Endothelial cell (in vitro differentiated cells): ENCODE measurements around the gene MARCHF3. TPM values are rescaled to one million over a fixed set of nuclear protein-coding genes. Genes with fewer than 3 reads are reported as not detected.

Experiments
- DNase-seq: peaks from one replicate; pipeline ENCODE4 v3.0.0; 2021; ENCODE audit warnings: low spot score
- H3K27ac Mint-ChIP-seq: one replicate; pipeline ENCODE4 v1.8.0; 2021; ENCODE audit warnings: mixed read lengths, inconsistent platforms; ENCODE audit not compliant: unreplicated experiment
- H3K27me3 Mint-ChIP-seq: one replicate; pipeline ENCODE4 v1.8.0; 2021; ENCODE audit warnings: mild to moderate bottlenecking, moderate library complexity, mixed read lengths, inconsistent platforms; ENCODE audit not compliant: unreplicated experiment
- H3K36me3 Mint-ChIP-seq: one replicate; pipeline ENCODE4 v1.8.0; 2021; ENCODE audit warnings: mild to moderate bottlenecking, low read depth, mixed read lengths, inconsistent platforms; ENCODE audit not compliant: unreplicated experiment
- H3K4me1 Mint-ChIP-seq: one replicate; pipeline ENCODE4 v1.8.0; 2021; ENCODE audit warnings: mild to moderate bottlenecking, mixed read lengths, inconsistent platforms; ENCODE audit not compliant: unreplicated experiment
- H3K4me3 Mint-ChIP-seq: one replicate; pipeline ENCODE4 v1.8.0; 2021; ENCODE audit warnings: mild to moderate bottlenecking, mixed read lengths, inconsistent platforms; ENCODE audit not compliant: unreplicated experiment
- H3K9me3 Mint-ChIP-seq: one replicate; pipeline ENCODE4 v1.8.0; 2021; ENCODE audit warnings: mixed read lengths, inconsistent platforms; ENCODE audit not compliant: unreplicated experiment
- CTCF ChIP-seq: fragments of 200-600 bp; sonication (generic); IDR thresholded peaks from one replicate; pipeline ENCODE4 v1.5.0; 2021; ENCODE audit warnings: antibody characterized with exemption; ENCODE audit not compliant: unreplicated experiment
- total RNA-seq: library from RNA; stranded (reverse); fragmentation: NEBNext Ultra II Directional; extraction: Animal tissue kit (Norgen Biotek cat#: 25700); gene quantifications from one replicate; pipeline ENCODE4 v1.2.1, GENCODE V29; 2021; ENCODE audit not compliant: unreplicated experiment

MARCHF3 gene
- total RNA-seq, 1 donor from 2014 or later: 47.9 TPM

- no peak overlapping the region for H3K27ac Mint-ChIP-seq
- TF ChIP-seq CTCF: no peak
- no peak overlapping the region for H3K4me3 Mint-ChIP-seq
- no peaks in the 10 kb centered on the region for H3K36me3 Mint-ChIP-seq
- peaks cover 33% of the 10 kb centered on the region for H3K4me1 Mint-ChIP-seq
- no peak for DNase-seq
- no peaks in the 10 kb centered on the region for H3K9me3 Mint-ChIP-seq
- H3K27me3 Mint-ChIP-seq: no peaks in the 10 kb centered on the region
These were observed 36.4 kb upstream of the MARCHF3 start for GRCh38 chr5:127066721-127067120.

GRCh38 chr5:127064253-127064840 lies 34.0 kb upstream of the MARCHF3 start:
- H3K4me1 Mint-ChIP-seq: peaks cover 13% of the 10 kb centered on the region
- TF ChIP-seq CTCF: no peak
- H3K4me3 Mint-ChIP-seq: no peak overlapping the region
- H3K9me3 Mint-ChIP-seq: no peaks in the 10 kb centered on the region
- no peak overlapping the region for H3K27ac Mint-ChIP-seq
- DNase-seq: no peak
- no peaks in the 10 kb centered on the region for H3K27me3 Mint-ChIP-seq
- no peaks in the 10 kb centered on the region for H3K36me3 Mint-ChIP-seq

- no peak for DNase-seq
- no peaks in the 10 kb centered on the region for H3K9me3 Mint-ChIP-seq
- H3K27me3 Mint-ChIP-seq: no peaks in the 10 kb centered on the region
- peaks cover 4% of the 10 kb centered on the region for H3K4me1 Mint-ChIP-seq
- no peaks in the 10 kb centered on the region for H3K36me3 Mint-ChIP-seq
- no peak overlapping the region for H3K27ac Mint-ChIP-seq
- no peak overlapping the region for H3K4me3 Mint-ChIP-seq
- TF ChIP-seq CTCF: no peak
These were observed 33.0 kb upstream of the MARCHF3 start for GRCh38 chr5:127063257-127063913.

DNA sequence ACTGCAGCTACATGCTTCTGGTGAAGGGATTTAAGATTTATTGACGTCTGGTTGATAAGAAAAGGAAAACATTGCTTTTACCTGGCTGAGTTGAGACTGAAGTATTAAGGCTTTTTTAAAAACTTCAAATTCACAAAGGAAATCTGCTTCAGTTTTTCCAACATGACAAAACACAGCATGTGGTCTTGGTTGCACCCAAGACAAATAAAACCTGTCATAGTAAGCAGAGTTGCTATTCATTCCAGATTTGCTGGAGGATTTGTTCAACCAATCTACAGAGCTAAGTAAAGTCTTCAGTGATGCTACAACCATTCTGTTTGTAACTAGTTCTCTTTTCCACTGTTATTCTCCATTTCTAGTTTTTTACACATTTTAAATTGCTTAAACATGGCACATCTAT lies 31.6 kb upstream of the MARCHF3 start:
- no peaks in the 10 kb centered on the region for H3K36me3 Mint-ChIP-seq
- H3K9me3 Mint-ChIP-seq: no peaks in the 10 kb centered on the region
- H3K4me1 Mint-ChIP-seq: no peaks in the 10 kb centered on the region
- no peak overlapping the region for H3K27ac Mint-ChIP-seq
- no peak overlapping the region for H3K4me3 Mint-ChIP-seq
- no peaks in the 10 kb centered on the region for H3K27me3 Mint-ChIP-seq
- TF ChIP-seq CTCF: no peak
- no peak for DNase-seq

DNA sequence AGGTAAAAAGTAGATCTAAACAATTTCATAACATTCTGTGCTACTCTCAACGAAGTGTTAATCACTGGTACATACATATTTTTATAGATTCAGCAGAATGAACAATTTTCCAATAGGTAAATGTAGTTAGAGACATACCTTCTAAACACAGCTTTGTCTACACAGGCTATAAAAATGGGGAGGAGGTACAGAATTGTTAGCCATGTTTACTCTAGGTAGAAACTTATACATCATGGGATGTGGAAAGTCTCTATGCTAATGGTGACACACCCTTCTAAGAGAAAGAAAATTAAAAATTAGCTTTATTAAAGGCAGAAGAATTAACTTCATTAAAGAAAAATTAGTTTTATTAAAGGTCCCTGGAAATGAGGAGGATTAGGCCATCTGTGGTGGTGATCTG lies 31.2 kb upstream of the MARCHF3 start:
- Mint-ChIP-seq H3K36me3 (no peaks in the 10 kb centered on the region), H3K4me3 (no peak overlapping the region), H3K9me3 (no peaks in the 10 kb centered on the region), H3K4me1 (no peaks in the 10 kb centered on the region), H3K27me3 (no peaks in the 10 kb centered on the region), H3K27ac (no peak overlapping the region)
- TF ChIP-seq CTCF: no peak
- no peak for DNase-seq
